RPMI8226 (cell line): ENCODE measurements around the gene ABCB1.
"Not testable (repeated sequence)": the region's sequence is repeated elsewhere in the genome, so short reads cannot be mapped to it uniquely, and the experiment has no call there.

ENCODE experiments used
- DNase-seq: peaks from one replicate; pipeline ENCODE4 v3.0.0-alpha.2; 2015

The ABCB1 gene

GRCh38 chr7:87511510-87511909, 89.2 kb downstream of the ABCB1 start:
- DNase-seq: no peak

DNA sequence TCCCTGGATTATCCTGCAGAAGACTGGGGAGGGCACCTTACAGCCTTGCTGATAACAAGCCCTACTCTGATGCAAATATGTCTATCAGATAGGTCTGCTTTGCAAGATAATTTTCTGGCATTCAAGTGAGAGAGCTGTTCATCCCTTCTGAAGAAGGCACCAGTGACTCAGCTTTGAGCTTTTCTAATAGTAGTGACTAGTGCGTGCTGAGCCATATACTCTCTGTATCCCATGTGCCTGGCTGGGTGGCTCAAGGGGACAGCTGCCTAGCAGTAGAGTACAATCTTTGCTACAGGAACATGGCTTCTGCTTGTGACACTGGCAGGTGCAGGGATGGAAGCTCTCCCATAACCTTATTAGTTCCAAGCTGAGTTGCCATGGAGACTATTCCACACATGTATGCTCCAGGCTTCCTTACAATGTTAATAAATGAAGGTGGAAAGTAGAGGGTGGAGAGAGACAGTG, 90.2 kb downstream of the ABCB1 start:
- no peak for DNase-seq

DNA sequence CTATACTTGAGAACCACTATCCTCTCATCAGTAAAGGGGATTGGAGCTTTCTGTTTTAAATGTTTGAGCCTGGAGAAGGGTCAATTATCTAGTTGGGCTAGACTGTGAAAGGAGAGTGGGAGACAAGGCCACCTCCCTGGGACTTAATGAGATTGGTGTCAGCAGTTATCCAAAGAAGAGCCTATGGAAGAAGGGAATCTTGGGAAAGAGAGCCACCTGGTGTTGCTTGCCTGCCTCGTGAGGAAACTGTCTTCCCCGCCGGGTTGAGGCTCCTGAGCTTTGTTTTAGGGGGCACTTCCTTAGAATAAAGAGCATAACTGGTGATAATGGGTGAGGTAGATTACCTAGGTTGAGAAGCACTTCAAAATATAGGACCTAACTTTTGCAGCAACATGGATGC, 93.2 kb downstream of the ABCB1 start:
- no peak for DNase-seq

DNA sequence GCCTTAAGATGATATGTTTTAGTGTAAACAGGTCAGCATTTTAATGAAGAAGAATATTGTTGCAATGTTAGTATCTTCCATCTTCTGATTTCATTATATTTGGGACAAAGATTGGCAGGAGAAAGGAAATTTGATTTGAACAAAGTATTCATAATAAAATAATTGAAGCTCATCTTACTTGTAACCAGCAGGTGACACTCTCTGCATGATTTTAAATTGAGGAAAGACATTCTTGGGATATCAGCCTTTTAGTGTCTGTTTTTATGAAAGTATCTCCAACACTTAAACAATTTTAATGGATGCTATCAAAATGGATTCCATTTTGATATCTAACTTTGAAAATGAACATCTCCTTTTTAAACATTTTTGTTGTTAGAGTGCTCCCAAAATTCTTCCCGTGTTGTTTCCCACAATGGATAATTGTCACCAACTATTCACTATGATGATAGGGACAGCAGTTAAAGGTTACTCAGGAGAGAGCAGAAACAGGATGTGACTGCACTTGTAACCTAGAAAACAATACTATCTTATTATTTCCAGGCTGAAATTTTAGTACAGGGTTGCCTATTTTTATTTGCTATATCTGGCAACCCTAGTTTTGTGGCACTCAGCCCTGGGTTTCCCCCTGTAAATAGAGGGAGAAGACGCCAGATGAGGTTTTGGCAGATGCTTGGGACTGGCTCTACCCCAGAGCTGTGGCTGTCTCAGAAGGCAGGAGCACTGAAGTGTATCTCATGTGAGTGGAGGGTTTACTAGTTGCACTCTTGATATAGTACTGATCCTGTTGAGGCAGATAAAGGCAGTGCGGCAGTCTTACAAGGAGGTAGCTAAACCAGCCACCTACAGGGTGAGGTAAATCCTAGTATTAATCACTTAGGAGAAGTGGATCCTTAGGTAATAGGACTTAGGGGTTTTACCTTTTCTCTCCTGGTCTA, 94.2 kb downstream of the ABCB1 start:
- DNase-seq: peak; percentile 15

DNA sequence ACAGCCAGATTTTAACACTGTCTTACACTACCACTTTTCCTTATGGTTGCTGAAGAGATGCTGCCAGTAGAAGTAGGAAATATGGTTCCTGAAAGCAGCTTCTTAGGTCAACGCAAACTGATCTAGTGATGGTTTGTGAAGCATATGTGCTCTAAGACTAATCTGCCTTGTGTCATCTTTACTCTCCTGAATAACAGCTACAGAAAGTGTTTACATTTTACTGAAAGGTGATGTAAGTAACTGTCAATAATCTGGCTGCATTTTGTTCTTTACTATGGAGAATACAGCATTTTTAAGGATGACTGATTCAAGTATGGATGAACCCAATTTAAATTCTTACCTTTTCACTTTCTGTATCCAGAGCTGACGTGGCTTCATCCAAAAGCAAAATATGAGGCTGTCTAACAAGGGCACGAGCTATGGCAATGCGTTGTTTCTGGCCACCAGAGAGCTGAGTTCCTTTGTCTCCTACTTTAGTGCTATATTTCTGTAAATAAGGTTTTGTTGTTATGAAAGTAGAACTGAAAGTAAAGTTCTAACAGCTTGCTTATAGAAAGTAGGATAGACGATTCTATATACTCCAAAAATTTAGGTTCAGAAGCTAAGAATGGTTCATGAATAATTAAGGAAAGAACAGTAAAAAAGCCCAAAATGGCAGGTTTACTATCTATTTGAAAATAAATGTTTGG, 95.0 kb downstream of the ABCB1 start:
- DNase-seq: no peak

DNA sequence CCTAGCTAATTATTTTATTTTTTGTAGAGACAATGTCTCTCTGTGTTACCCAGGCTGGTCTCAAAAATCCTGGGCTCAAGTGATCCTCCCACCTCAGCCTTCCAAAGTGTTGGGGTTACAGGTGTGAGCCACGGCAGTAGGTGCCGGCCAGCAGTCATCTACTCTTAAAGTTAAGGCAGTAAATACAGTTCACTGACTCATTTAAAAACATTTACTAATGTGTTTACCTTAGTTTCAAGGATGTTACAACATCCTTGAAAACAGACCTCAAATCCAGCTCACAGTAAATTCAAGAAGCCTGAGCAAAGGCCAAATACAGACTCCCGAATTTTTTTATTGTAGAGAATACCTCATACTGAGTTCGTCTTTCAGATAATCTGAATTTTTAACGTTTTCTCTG, 95.6 kb downstream of the ABCB1 start:
- no peak for DNase-seq

- DNase-seq: no peak
These were observed 101.2 kb downstream of the ABCB1 start for GRCh38 chr7:87499494-87499893.

GRCh38 chr7:87498893-87499292, 101.8 kb downstream of the ABCB1 start:
- DNase-seq: no peak

DNA sequence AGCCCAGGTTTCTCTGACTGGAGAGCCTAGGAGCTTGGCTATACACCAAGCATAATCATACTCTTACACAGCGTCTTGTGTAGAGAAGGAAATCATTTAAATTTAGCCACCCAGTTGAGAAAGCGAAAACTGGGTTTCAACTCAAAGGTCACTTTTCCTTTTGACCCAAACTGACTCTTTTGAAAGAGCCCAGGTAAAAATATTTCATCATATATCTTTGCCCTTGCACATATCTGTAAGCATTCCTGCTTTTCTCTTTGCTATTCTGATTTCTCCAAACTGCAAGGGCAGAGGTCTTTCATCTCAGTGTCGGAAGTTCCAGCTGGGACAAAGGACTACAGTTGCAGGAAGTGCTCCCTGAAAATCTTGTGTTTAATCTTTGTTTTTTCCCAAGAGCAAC, 103.2 kb downstream of the ABCB1 start:
- no peak for DNase-seq

DNA sequence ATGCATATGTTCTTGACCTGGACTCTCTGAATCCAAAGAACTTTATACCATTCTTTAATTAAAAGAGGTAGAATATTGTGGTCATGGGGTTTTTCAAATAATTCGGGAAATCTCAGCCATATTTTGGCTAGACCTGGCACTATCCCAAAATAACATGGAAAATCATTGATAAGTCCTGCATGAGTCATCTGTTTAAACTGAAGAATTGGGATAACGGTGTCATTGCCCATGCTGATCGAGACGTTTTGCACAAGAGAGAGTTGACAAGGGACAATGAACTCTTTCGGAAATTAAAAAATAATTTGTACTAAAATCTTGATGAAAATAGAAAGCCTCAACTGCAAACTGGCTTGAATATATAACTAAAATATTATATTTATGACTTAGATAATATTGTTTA, 105.3 kb downstream of the ABCB1 start:
- no peak for DNase-seq

- DNase-seq: no peak
These were observed 106.2 kb downstream of the ABCB1 start for GRCh38 chr7:87494454-87494853.

GRCh38 chr7:87483131-87483530, 117.6 kb downstream of the ABCB1 start:
- DNase-seq: no peak

DNA sequence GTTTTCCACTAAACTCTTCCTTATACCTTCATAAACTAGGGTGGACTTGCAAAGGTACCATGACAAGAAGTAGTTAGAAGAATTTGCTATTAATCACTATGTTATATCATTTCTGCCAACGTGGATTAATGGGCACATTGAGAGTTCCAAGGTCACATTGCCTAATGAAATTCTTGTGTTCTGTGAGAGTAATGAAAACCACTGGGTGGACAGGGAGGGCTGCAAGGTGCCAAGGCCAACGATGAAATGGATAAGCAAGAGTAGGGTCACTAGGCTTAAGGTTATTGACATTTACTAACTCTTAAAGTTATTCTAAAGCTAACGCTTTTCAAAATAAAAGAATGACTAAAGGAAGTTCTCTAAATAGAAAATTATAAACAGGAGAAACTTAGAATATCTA, 118.6 kb downstream of the ABCB1 start:
- no peak for DNase-seq

- no peak for DNase-seq
These were observed 120.3 kb downstream of the ABCB1 start for GRCh38 chr7:87480386-87480785.

DNA sequence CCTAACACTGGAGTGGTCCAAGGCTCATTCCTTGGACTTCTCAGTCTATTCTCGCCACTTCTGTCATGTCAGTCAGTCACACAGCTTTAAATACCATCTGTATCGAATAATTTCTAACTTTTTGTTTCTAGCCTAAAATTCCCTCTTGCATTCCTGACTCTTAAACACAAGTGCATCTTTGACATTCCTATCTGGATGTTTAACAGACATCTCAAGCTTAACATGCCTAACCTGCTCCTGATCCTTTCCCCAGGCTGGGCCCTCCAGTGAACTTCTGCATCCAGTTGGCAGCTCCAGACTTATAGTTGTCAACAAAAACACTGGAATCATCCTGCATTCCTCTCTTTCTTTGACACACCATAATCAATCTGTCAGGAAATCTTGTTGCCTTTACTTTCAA, 120.7 kb downstream of the ABCB1 start:
- no peak for DNase-seq

DNA sequence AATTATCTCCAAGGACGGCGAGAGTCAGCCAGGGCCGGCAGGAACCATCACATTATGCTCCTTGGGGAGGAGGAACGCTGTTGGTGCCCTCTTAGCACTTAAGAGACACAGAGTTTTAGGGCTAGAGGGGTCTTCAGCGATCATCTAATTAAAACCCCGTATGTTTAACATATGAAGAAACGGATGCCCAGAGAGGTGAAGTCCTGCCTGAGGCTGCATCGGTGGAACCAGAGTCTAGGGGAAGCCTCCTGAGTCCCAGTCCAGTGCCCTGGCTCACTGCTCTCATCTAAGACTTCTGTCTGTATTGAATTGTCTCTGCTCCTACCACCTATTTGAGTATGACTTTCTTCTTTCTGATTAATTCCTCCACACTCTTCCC, 124.5 kb downstream of the ABCB1 start:
- no peak for DNase-seq

- no peak for DNase-seq
These were observed 125.1 kb downstream of the ABCB1 start, which contains the start of gene ABCB4 for GRCh38 chr7:87475359-87476178. TSS of gene ABCB4 (minus strand) at chr7:87475680. CDS start at chr7:87475465, 215 bp downstream.

- no peak for DNase-seq
These were observed 125.9 kb downstream of the ABCB1 start for GRCh38 chr7:87474533-87475358.

DNA sequence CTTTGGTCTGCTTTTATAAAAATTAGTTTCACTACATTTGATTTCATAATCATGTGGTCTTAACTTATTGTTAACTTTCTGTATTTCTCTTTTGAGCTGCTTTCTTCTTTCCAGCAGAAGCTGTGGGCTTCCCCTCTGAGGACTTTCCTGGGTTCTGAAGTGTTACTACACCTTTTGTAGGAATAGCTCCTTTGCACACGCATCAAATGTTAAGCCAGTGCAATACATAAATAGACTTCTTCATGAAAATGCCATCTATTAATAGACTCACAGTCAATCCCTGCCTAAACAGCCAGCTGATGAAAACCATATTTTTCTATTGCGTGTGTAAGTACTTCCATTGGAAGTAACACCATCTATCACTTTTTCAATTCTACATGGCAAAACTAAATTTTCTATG, 126.7 kb downstream of the ABCB1 start:
- DNase-seq: no peak

DNA sequence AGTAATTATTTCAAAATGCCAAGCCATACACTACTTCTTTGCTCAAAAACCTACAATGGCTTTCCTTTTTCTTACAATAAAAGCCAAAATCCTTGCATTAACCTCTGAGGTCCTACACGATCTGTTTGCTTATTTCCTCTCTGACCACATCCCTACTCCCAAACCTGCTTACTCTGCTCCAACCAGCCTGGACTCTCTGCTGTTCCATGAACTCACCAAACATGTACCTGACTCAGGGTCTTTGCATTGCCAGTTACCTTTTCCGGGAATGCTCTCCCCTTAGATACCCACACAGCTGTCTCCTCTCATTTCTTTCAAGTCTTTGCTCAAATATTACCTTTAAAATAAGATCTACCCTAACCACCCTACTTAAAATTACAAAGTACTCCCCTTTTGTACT, 127.5 kb downstream of the ABCB1 start:
- DNase-seq: no peak

DNA sequence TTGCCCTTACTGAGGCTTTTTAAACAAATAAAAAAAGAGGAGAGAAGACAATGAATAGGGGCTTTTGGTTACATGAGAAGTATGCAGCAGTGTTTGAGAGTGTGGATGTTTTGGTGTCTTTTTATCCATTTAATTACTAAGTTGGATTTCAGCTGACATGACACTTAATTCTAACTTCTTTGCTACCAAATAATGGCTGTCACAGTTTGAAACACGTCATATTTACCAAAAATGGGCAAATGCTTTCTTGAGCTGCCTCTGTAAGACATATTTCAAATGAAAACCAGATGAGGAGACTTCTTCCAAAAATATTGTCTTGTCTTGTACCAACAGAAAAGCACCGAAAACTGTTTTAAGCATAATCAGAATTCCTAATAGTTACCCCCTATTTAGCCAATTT, 129.2 kb downstream of the ABCB1 start:
- DNase-seq: no peak

DNA sequence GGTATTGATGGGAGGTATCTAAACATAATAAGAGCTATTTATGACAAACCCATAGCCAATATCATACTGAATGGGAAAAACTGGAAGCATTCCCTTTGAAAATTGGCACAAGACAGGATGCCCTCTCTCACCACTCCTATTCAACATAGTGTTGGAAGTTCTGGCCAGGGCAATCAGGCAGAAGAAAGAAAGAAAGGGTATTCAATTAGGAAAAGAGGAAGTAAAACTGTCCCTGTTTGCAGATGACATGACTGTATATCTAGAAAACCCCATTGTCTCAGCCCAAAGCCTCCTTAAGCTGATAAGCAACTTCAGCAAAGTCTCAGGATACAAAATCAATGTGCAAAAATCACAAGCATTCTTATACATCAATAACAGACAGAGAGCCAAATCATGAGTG, 131.5 kb downstream of the ABCB1 start:
- not testable (repeated sequence) for DNase-seq
